A549 (cell line): Measurements from ENCODE around the gene ADTRP. TPM values are rescaled to one million over a fixed set of nuclear protein-coding genes. Genes with fewer than 3 reads are reported as not detected.
"Not testable (repeated sequence)": the region's sequence is repeated elsewhere in the genome, so short reads cannot be mapped to it uniquely, and the experiment has no call there.

Experiments used
- ATAC-seq, 2 experiments: fragments of 200-7000 bp in 1 of 2; fragments of >200 bp in 1 of 2; cut with Nextera tagmentation in 1 of 2; cut with Tn5 transposase in 1 of 2; 3 replicates each; pipeline versions ENCODE4 v1.8.0 to v1.9.1; 2018 to 2020; ENCODE audit warnings: mild to moderate bottlenecking in 1 of 2, moderate library complexity in 1 of 2
- CTCF ChIA-PET: fragments of 300-600 bp; sonication (Branson Sonifier 250); formaldehyde crosslinking; extraction: SDS; loops from one replicate; lab custom pipeline; 2021; ENCODE audit warnings: antibody characterized with exemption, inconsistent platforms; lab: Yijun Ruan, JAX
- POLR2A ChIA-PET: fragments of 350-600 bp; formaldehyde crosslinking; extraction: SDS; loops from one replicate; lab custom pipeline; 2021; ENCODE audit warnings: antibody characterized with exemption, inconsistent platforms; lab: Yijun Ruan, JAX
- DNase-seq, 2 experiments: peaks; one replicate each; pipeline versions ENCODE4 v3.0.0 to v3.0.0-alpha.2; 2011 to 2016; ENCODE audit warnings: low read depth in 1 of 2, low spot score in 1 of 2
- FAIRE-seq: peaks from 2 replicates; lab custom pipeline; 2011; peaks lifted over from hg19 to GRCh38; lab: Jason Lieb, UNC
- H3K27ac ChIP-seq, 2 experiments: fragments of >200 bp; sonication (Bioruptor Twin); formaldehyde crosslinking; 3 replicates each; pipeline ENCODE4 v1.5.1; 2016 to 2017
- H3K4me1 ChIP-seq: fragments of >200 bp; sonication (Bioruptor Twin); formaldehyde crosslinking; 3 replicates; pipeline ENCODE4 v1.6.1; 2016
- H3K4me2 ChIP-seq: fragments of >200 bp; sonication (Bioruptor Twin); formaldehyde crosslinking; 3 replicates; pipeline ENCODE4 v1.6.1; 2016
- H3K4me3 ChIP-seq: fragments of >200 bp; sonication (Bioruptor Twin); formaldehyde crosslinking; 3 replicates; pipeline ENCODE4 v1.5.1; 2016
- H3K9me3 ChIP-seq: fragments of >200 bp; sonication (Bioruptor Twin); formaldehyde crosslinking; 3 replicates; pipeline ENCODE4 v1.6.1; 2016
- BHLHE40 ChIP-seq: IDR thresholded peaks from 2 replicates; pipeline ENCODE4 v1.6.1; 2012; ENCODE audit warnings: low read depth, low read length, inconsistent platforms
- CBX2 ChIP-seq: fragments of 200-600 bp; sonication (generic); IDR thresholded peaks from 2 replicates; pipeline ENCODE4 v1.6.1; 2016; ENCODE audit warnings: low read depth, mild to moderate bottlenecking, borderline replicate concordance
- CEBPB ChIP-seq, 2 experiments: fragments of >200 bp in 1 of 2; sonication (Bioruptor Twin) in 1 of 2; formaldehyde crosslinking in 1 of 2; IDR thresholded peaks; 2 replicates each; pipeline ENCODE4 v1.6.1; 2012 to 2016
- CHD4 ChIP-seq: fragments of 200-600 bp; sonication (generic); IDR thresholded peaks from 2 replicates; pipeline ENCODE4 v1.6.1; 2016; ENCODE audit warnings: antibody characterized with exemption, mild to moderate bottlenecking, borderline replicate concordance
- EHMT2 ChIP-seq: fragments of 200-600 bp; sonication (generic); IDR thresholded peaks from 2 replicates; pipeline ENCODE4 v1.6.1; 2016; ENCODE audit warnings: antibody characterized with exemption, low read depth, mild to moderate bottlenecking, moderate library complexity
- EP300 ChIP-seq, 2 experiments: fragments of >200 bp; sonication (Bioruptor Twin); formaldehyde crosslinking; IDR thresholded peaks; 2 replicates in 1 of 2; 3 replicates in 1 of 2; pipeline ENCODE4 v1.6.1; 2016 to 2017
- FOSB ChIP-seq: fragments of 250-450 bp; sonication (Bioruptor Pico); IDR thresholded peaks from 2 replicates; pipeline ENCODE4 v1.5.0; 2020; ENCODE audit warnings: mild to moderate bottlenecking, moderate library complexity
- HDAC2 ChIP-seq: fragments of 200-600 bp; sonication (generic); IDR thresholded peaks from 2 replicates; pipeline ENCODE4 v1.6.1; 2016
- HEYL ChIP-seq: fragments of 250-450 bp; sonication (Bioruptor Pico); IDR thresholded peaks from 2 replicates; pipeline ENCODE4 v1.8.0; 2021; ENCODE audit warnings: mild to moderate bottlenecking, moderate library complexity
- HOXA7 ChIP-seq: fragments of 250-450 bp; sonication (Bioruptor Pico); IDR thresholded peaks from 2 replicates; pipeline ENCODE4 v1.5.0; 2020; ENCODE audit warnings: mild to moderate bottlenecking, moderate library complexity
- JUNB ChIP-seq: fragments of >200 bp; sonication (Bioruptor Twin); formaldehyde crosslinking; IDR thresholded peaks from 2 replicates; pipeline ENCODE4 v1.6.1; 2016
- KDM1A ChIP-seq: fragments of 200-600 bp; sonication (generic); IDR thresholded peaks from 2 replicates; pipeline ENCODE4 v1.6.1; 2016; ENCODE audit warnings: low read depth, mild to moderate bottlenecking
- MAZ ChIP-seq: fragments of 150-350 bp; IDR thresholded peaks from 2 replicates; pipeline ENCODE4 v1.6.1; 2014; ENCODE audit warnings: antibody characterized with exemption, low read depth, low read length, borderline replicate concordance
- MYC ChIP-seq: IDR thresholded peaks from 2 replicates; pipeline ENCODE4 v1.6.1; 2012; ENCODE audit warnings: mild to moderate bottlenecking, inconsistent platforms, low read length, improper control_type of control experiment, borderline replicate concordance
- PHF8 ChIP-seq: fragments of 200-600 bp; sonication (generic); IDR thresholded peaks from 2 replicates; pipeline ENCODE4 v1.6.1; 2016; ENCODE audit warnings: low read depth, mild to moderate bottlenecking, antibody characterized with exemption, moderate library complexity, borderline replicate concordance
- POLR2AphosphoS2 ChIP-seq: conservative IDR thresholded peaks from 2 replicates; pipeline ENCODE4 v1.6.1; 2012; ENCODE audit warnings: low read length, improper control_type of control experiment, inconsistent platforms
- RFX5 ChIP-seq: fragments of 450-650 bp; IDR thresholded peaks from 2 replicates; pipeline ENCODE4 v1.7.1; 2014; ENCODE audit warnings: antibody characterized with exemption, mild to moderate bottlenecking, moderate library complexity
- SMC3 ChIP-seq: fragments of >200 bp; sonication (Bioruptor Twin); formaldehyde crosslinking; IDR thresholded peaks from 3 replicates; pipeline ENCODE4 v1.6.1; 2018; ENCODE audit warnings: inconsistent platforms
- TFCP2L1 ChIP-seq: fragments of 250-450 bp; sonication (Bioruptor Pico); IDR thresholded peaks from 2 replicates; pipeline ENCODE4 v1.5.0; 2021; ENCODE audit warnings: mild to moderate bottlenecking
- TP53 ChIP-seq: fragments of 250-450 bp; sonication (Bioruptor Pico); IDR thresholded peaks from 2 replicates; pipeline ENCODE4 v1.5.0; 2021; ENCODE audit warnings: mild to moderate bottlenecking, moderate library complexity
- ZC3H11A ChIP-seq: fragments of 450-650 bp; IDR thresholded peaks from 2 replicates; pipeline ENCODE4 v1.6.1; 2014; ENCODE audit warnings: antibody characterized with exemption, mild to moderate bottlenecking
- ZSCAN20 ChIP-seq: fragments of 250-450 bp; sonication (Bioruptor Pico); IDR thresholded peaks from 2 replicates; pipeline ENCODE4 v1.8.0; 2022; ENCODE audit warnings: mild to moderate bottlenecking, moderate library complexity
- WGBS: methylation state at CpG from one replicate; pipeline ENCODE4 v1.1.6; 2017; ENCODE audit errors: missing lambda C conversion rate; 5-methylcytosine and 5-hydroxymethylcytosine counted together
- polyA plus RNA-seq, 4 experiments: library from polyadenylated mRNA; depleted of rRNA in 3 of 4; stranded (reverse); fragments of >200 nt; fragmentation: RNase III in 1 of 4; extraction: RNeasy Plus Mini Kit Qiagen cat#74134 plus additional on column Dnase treatment in 1 of 4; gene quantifications; 2 replicates in 3 of 4; 3 replicates in 1 of 4; pipeline ENCODE4 v1.2.3, GENCODE V29; 2011 to 2017
- TF ChIP-seq, protein P1 (sequence below): fragments of >200 bp; sonication (Bioruptor Twin); formaldehyde crosslinking; IDR thresholded peaks from 2 replicates; pipeline ENCODE4 v1.6.1; 2016
- TF ChIP-seq, protein P2 (sequence below): fragments of 200-600 bp; sonication (generic); IDR thresholded peaks from 2 replicates; pipeline ENCODE4 v1.6.1; 2016; ENCODE audit warnings: antibody characterized with exemption, mild to moderate bottlenecking, moderate library complexity
- TF ChIP-seq, protein P3 (sequence below): IDR thresholded peaks from 2 replicates; pipeline ENCODE4 v1.6.1; 2012; ENCODE audit warnings: low read depth, borderline replicate concordance
- TF ChIP-seq, protein P4 (sequence below): fragments of >200 bp; sonication (Bioruptor Twin); formaldehyde crosslinking; IDR thresholded peaks from 3 replicates; pipeline ENCODE4 v1.5.1; 2016

The ADTRP gene
- polyA plus RNA-seq, 2 of the 4 experiments (the other 2 are of a cell fraction): 0.57 to 0.59 TPM

DNA sequence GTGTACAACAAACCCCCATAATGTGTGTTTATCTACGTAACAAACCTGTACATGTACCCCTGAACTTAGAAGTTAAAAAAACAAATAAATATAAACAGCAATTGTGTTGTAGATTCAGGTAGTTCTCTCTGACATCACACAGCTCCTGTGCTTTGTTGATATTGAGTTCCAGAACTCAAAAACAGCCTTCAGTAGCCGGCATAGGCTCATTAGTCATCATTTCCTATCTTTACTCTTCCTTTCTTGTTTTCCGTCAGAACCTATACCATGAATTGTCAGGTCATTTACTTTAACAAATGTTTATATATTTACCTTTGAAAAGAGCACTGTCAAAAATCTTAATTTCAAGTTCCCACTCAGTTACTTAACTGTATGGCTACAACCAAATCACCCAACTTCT is 88.8 kb downstream of the ADTRP start:
- Histone ChIP-seq H3K27ac (no peak overlapping the region), H3K4me2 (no peak overlapping the region), H3K9me3 (no peaks in the 10 kb centered on the region), H3K4me3 (no peak overlapping the region), H3K4me1 (peaks cover 18% of the 10 kb centered on the region)
- TF ChIP-seq BHLHE40: no peak
- TF ChIP-seq KDM1A: no peak
- TF ChIP-seq HDAC2: no peak
- TF ChIP-seq ZC3H11A: no peak
- no peak for TF ChIP-seq ZSCAN20
- TF ChIP-seq, protein P1, sequence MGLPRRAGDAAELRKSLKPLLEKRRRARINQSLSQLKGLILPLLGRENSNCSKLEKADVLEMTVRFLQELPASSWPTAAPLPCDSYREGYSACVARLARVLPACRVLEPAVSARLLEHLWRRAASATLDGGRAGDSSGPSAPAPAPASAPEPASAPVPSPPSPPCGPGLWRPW: no peak
- no peak for TF ChIP-seq JUNB
- TF ChIP-seq MYC: no peak
- TF ChIP-seq CBX2: no peak
- no peak for TF ChIP-seq MAZ
- ChIA-PET POLR2A (no interaction called here), CTCF (no interaction called here)
- 84% methylated on average over 3 of the region's 3 CpGs for WGBS
- DNase-seq: no peak
- no peak for ATAC-seq
- FAIRE-seq: no peak

DNA sequence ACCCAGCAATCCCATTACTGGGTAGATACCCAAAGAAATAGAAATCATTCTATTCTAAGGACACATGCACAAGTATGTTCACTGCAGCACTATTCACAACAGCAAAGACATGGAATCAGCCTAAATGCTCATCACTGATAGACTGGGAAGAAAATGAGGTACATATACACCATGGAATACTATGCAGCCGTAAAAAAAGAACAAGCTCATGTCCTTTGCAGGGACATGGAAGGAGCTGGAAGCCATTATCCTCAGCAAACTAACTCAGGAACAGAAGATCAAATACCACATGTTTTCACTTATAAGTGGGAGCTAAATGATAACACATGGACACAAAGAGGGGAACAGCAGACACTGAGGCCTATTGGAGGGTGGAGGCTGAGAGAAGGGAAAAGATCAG is 89.2 kb downstream of the ADTRP start:
- H3K9me3 ChIP-seq, H3K4me2 ChIP-seq, DNase-seq, POLR2A ChIA-PET, H3K27ac ChIP-seq, FAIRE-seq, ATAC-seq, CTCF ChIA-PET, H3K4me3 ChIP-seq: not testable (repeated sequence)
- 82% methylated on average over 1 of the region's 1 CpG for WGBS
- H3K4me1 ChIP-seq: peaks cover 22% of the 10 kb centered on the region

DNA sequence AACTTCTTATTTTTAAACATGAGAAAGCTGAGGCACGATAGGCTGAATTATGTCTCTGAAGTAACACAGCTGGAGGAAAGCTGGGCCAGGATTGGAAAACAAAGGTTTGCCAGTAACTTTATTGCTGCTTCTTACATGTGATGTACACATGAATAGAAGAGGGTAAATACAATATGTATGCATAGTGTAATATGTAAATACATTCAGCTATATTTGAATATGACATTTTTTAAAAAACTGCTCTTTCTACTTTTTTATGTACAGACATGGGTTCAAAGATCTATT is 90.2 kb downstream of the ADTRP start:
- no peak for ATAC-seq
- ChIA-PET CTCF (interaction anchor here (0.8 to 1.6 kb wide), 2 partner anchors 33 to 159 kb away, joined by 3 to 4 read pairs; no protein-coding TSS in a partner anchor), POLR2A (interaction anchor here (0.6 kb wide), 1 partner anchor 324 kb away, joined by 3 read pairs; no protein-coding TSS in a partner anchor)
- no peak for FAIRE-seq
- TF ChIP-seq JUNB (no peak), RFX5 (no peak), HEYL (CRISPR knock-in tag) (no peak), TP53 (CRISPR knock-in tag) (no peak), PHF8 (no peak), SMC3 (no peak), CBX2 (no peak), ZSCAN20 (no peak), EP300 (IDR thresholded peaks at IDR 0.05) (no peak), POLR2AphosphoS2 (no peak), CHD4 (no peak), FOSB (CRISPR knock-in tag) (no peak), CEBPB (IDR thresholded peaks at IDR 0.05) (no peak), KDM1A (no peak), EHMT2 (no peak), TFCP2L1 (CRISPR knock-in tag) (no peak), HOXA7 (CRISPR knock-in tag) (no peak)
- TF ChIP-seq, protein P2, sequence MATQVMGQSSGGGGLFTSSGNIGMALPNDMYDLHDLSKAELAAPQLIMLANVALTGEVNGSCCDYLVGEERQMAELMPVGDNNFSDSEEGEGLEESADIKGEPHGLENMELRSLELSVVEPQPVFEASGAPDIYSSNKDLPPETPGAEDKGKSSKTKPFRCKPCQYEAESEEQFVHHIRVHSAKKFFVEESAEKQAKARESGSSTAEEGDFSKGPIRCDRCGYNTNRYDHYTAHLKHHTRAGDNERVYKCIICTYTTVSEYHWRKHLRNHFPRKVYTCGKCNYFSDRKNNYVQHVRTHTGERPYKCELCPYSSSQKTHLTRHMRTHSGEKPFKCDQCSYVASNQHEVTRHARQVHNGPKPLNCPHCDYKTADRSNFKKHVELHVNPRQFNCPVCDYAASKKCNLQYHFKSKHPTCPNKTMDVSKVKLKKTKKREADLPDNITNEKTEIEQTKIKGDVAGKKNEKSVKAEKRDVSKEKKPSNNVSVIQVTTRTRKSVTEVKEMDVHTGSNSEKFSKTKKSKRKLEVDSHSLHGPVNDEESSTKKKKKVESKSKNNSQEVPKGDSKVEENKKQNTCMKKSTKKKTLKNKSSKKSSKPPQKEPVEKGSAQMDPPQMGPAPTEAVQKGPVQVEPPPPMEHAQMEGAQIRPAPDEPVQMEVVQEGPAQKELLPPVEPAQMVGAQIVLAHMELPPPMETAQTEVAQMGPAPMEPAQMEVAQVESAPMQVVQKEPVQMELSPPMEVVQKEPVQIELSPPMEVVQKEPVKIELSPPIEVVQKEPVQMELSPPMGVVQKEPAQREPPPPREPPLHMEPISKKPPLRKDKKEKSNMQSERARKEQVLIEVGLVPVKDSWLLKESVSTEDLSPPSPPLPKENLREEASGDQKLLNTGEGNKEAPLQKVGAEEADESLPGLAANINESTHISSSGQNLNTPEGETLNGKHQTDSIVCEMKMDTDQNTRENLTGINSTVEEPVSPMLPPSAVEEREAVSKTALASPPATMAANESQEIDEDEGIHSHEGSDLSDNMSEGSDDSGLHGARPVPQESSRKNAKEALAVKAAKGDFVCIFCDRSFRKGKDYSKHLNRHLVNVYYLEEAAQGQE: no peak
- TF ChIP-seq, protein P3, sequence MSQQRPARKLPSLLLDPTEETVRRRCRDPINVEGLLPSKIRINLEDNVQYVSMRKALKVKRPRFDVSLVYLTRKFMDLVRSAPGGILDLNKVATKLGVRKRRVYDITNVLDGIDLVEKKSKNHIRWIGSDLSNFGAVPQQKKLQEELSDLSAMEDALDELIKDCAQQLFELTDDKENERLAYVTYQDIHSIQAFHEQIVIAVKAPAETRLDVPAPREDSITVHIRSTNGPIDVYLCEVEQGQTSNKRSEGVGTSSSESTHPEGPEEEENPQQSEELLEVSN: no peak
- TF ChIP-seq, protein P4, sequence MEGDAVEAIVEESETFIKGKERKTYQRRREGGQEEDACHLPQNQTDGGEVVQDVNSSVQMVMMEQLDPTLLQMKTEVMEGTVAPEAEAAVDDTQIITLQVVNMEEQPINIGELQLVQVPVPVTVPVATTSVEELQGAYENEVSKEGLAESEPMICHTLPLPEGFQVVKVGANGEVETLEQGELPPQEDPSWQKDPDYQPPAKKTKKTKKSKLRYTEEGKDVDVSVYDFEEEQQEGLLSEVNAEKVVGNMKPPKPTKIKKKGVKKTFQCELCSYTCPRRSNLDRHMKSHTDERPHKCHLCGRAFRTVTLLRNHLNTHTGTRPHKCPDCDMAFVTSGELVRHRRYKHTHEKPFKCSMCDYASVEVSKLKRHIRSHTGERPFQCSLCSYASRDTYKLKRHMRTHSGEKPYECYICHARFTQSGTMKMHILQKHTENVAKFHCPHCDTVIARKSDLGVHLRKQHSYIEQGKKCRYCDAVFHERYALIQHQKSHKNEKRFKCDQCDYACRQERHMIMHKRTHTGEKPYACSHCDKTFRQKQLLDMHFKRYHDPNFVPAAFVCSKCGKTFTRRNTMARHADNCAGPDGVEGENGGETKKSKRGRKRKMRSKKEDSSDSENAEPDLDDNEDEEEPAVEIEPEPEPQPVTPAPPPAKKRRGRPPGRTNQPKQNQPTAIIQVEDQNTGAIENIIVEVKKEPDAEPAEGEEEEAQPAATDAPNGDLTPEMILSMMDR: no peak
- no peak overlapping the region for H3K4me3 ChIP-seq
- WGBS: 90% methylated on average over 1 of the region's 1 CpG
- DNase-seq: no peak
- peaks cover 22% of the 10 kb centered on the region for H3K4me1 ChIP-seq
- H3K27ac ChIP-seq: no peak overlapping the region
- H3K9me3 ChIP-seq: no peaks in the 10 kb centered on the region
- no peak overlapping the region for H3K4me2 ChIP-seq
